ENCODE data around the gene KIF5A.

The KIF5A gene

DNA sequence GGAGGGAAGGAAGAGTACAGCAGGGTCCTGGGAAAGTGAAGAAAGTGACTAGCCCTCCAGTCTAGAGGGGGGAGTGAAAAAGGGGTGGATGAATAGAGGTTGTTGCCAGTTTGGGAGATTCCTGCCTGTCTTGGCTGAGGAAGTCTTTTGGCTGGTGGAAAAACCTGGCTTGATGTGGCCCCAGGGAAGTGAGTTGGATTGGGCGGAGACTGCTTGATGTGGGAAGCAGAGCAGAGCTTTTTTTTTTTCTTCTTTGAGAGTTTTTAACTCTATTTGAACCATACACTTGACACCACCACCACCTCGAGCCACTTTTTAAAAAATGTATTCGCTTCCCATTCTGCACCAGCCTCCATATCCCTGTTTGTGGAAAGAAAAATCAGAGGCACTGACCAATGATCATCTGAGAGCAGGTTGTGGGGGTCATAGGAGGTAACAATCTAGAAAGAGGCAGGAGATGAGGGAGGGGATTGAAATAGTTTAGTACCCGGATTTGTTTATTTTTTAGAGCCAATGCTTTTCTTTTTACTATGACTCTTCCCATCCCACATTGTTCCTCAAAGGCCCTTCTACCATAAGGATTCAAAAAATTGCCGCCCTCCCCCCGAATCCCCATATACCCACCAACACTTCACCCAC lies 54.1 kb downstream of the KIF5A start:
- Mint-ChIP-seq H3K27me3 (ENCODE audit: low read depth) (peaks cover 4% of the 10 kb centered on the region), H3K36me3 (ENCODE audit: low read depth) (peaks cover 52% of the 10 kb centered on the region), H3K4me3 (peak overlapping the region; percentile 83 to 91 (median 88)), H3K9me3 (no peaks in the 10 kb centered on the region), H3K4me1 (peaks cover 43% of the 10 kb centered on the region), H3K27ac (peak overlapping the region; percentile 92 to 98 (median 97))
- TF ChIP-seq, protein P1, sequence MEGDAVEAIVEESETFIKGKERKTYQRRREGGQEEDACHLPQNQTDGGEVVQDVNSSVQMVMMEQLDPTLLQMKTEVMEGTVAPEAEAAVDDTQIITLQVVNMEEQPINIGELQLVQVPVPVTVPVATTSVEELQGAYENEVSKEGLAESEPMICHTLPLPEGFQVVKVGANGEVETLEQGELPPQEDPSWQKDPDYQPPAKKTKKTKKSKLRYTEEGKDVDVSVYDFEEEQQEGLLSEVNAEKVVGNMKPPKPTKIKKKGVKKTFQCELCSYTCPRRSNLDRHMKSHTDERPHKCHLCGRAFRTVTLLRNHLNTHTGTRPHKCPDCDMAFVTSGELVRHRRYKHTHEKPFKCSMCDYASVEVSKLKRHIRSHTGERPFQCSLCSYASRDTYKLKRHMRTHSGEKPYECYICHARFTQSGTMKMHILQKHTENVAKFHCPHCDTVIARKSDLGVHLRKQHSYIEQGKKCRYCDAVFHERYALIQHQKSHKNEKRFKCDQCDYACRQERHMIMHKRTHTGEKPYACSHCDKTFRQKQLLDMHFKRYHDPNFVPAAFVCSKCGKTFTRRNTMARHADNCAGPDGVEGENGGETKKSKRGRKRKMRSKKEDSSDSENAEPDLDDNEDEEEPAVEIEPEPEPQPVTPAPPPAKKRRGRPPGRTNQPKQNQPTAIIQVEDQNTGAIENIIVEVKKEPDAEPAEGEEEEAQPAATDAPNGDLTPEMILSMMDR (IDR thresholded peaks at IDR 0.05; ENCODE audit: unreplicated experiment in 3 of 3) = no peak

DNA sequence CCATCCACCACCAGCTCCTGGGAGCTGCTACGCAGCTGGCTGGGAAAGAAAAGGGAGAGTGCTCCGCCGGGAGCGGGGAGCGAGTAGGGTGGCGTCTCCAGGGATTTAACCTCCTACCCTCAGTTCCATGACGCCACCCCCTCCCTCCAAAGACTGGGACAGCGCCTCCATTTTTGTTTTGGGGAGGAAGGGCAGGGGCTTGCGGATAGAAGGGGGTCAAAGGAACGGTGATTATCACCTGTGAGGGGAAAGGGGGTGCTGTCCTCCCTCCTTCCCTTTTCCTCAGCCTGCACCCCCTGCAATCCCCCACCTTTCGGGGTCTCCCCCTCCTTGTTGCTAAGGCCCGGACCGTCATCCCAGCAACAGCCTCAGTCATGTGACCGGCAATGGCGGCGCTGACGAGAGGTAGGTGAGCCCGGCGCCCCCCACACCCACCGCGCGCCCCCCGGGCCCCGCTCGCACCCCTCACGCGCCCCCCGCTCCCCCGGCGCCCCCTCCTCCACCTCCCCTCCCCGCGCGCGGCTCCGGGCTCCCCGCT lies 54.7 kb downstream of the KIF5A start, which contains the start of gene DTX3:
Gene DTX3, plus strand, starts transcription at position 371 of the 538 bp plus-strand sequence. CDS start 1,694 bp downstream, outside the sequence.
- no peaks in the 10 kb centered on the region for H3K9me3 Mint-ChIP-seq
- H3K4me1 Mint-ChIP-seq = peaks cover 49% of the 10 kb centered on the region
- H3K36me3 Mint-ChIP-seq (ENCODE audit: low read depth) = peaks cover 52% of the 10 kb centered on the region
- peak within 1 kb of the TSS; percentile 92 to 98 (median 97) for H3K27ac Mint-ChIP-seq
- H3K4me3 Mint-ChIP-seq = peak within 1 kb of the TSS; percentile 83 to 91 (median 88)
- H3K27me3 Mint-ChIP-seq (ENCODE audit: low read depth) = peaks cover 4% of the 10 kb centered on the region
- TF ChIP-seq, protein P1 (IDR thresholded peaks at IDR 0.05; ENCODE audit: unreplicated experiment in 3 of 3) = no peak

GRCh38 chr12:57604992-57605810 lies 55.4 kb downstream of the KIF5A start:
- TF ChIP-seq, protein P1 (IDR thresholded peaks at IDR 0.05; ENCODE audit: unreplicated experiment in 3 of 3) = no peak
- H3K4me3 Mint-ChIP-seq = peak overlapping the region; percentile 83 to 91 (median 88)
- H3K36me3 Mint-ChIP-seq (ENCODE audit: low read depth) = peaks cover 49% of the 10 kb centered on the region
- H3K27me3 Mint-ChIP-seq (ENCODE audit: low read depth) = peaks cover 4% of the 10 kb centered on the region
- H3K9me3 Mint-ChIP-seq = no peaks in the 10 kb centered on the region
- peaks cover 53% of the 10 kb centered on the region for H3K4me1 Mint-ChIP-seq
- H3K27ac Mint-ChIP-seq = peak overlapping the region; percentile 92 to 98 (median 97)

DNA sequence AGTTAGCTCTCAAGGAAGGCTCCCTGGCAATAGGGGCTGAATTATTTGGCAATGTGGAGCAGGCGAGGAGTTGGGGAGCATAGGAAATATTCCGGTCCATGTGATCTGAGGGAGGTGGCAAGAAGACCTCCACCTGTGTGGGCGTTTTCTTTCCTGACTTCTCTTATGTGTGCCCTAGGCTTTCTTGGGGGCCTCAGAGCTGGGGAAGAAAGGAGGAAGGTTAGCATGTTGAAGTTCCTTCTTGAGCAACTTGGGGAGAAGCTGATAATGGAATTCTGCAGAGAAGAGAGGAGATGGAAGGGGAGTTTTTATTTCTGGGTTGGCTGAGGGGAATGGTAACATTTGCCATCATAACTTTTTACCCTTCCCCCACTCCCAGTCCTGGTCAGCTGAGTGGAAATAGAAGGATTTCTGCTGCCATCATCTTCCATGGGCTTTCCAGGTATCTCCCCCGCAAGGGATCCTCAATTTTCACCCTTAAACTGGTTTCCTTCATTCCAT lies 56.0 kb downstream of the KIF5A start:
- Mint-ChIP-seq H3K27me3 (ENCODE audit: low read depth) (peaks cover 4% of the 10 kb centered on the region), H3K36me3 (ENCODE audit: low read depth) (peaks cover 45% of the 10 kb centered on the region), H3K4me3 (peak overlapping the region; percentile 83 to 91 (median 88)), H3K27ac (peak overlapping the region; percentile 92 to 98 (median 97)), H3K9me3 (no peaks in the 10 kb centered on the region), H3K4me1 (peaks cover 57% of the 10 kb centered on the region)
- TF ChIP-seq, protein P1 (IDR thresholded peaks at IDR 0.05; ENCODE audit: unreplicated experiment in 3 of 3) = no peak

- H3K36me3 Mint-ChIP-seq (ENCODE audit: low read depth) = peaks cover 42% of the 10 kb centered on the region
- H3K27ac Mint-ChIP-seq = peak overlapping the region; percentile 24 to 98 (median 80)
- no peaks in the 10 kb centered on the region for H3K9me3 Mint-ChIP-seq
- TF ChIP-seq, protein P1 (IDR thresholded peaks at IDR 0.05; ENCODE audit: unreplicated experiment in 3 of 3) = no peak
- H3K4me1 Mint-ChIP-seq = peaks cover 57% of the 10 kb centered on the region
- peaks cover 4% of the 10 kb centered on the region for H3K27me3 Mint-ChIP-seq (ENCODE audit: low read depth)
- peak overlapping the region; percentile 83 to 91 (median 88) for H3K4me3 Mint-ChIP-seq
Observed at GRCh38 chr12:57606399-57606798, 56.6 kb downstream of the KIF5A start.
